ENCODE data around the gene HECTD4. TPM values are rescaled to one million over a fixed set of nuclear protein-coding genes. Genes with fewer than 3 reads are reported as not detected.

HECTD4 gene
- total RNA-seq, 2 donors from 2014 or later: 50.6 to 73.4 TPM

GRCh38 chr12:112275207-112275606 is 107.0 kb downstream of the HECTD4 start:
- TF ChIP-seq POLR2AphosphoS5 (IDR thresholded peaks at IDR 0.05) (no peak), CTCF (IDR thresholded peaks at IDR 0.05) (no peak), POLR2A (IDR thresholded peaks at IDR 0.05) (no peak)
- H3K27ac ChIP-seq: no peak overlapping the region
- intact Hi-C loops (cut with DNase I): no loop called here

DNA sequence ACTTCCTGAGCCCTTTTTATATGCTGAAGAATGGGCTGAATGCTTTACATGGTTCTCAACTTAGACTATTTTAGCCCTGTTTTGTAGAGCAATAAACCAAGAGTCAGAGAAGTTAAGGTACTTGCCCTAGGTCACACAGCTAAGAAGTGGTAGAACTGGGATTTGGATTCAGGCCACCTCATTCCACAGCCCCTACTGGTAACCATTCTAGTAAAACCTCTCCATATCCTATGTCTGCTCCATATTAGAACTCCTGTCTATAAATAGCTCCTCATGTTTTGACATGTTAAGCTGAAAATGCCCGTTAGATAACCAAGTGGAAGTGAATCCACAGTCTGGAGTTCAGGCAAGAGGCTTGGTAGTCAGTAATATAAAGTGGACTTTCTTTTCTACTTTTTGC is 111.6 kb downstream of the HECTD4 start:
- H3K36me3 ChIP-seq: no peaks in the 10 kb centered on the region

More at GRCh38 chr12:112275207-112275606, 107.0 kb downstream of the HECTD4 start:
- WGBS: 95% methylated on average over 2 of the region's 2 CpGs
- H3K36me3 ChIP-seq: no peaks in the 10 kb centered on the region
- no peak for DNase-seq (ENCODE audit: low spot score)
- no peaks in the 10 kb centered on the region for H3K27me3 ChIP-seq (replicated peaks; ENCODE audit: insufficient read depth)
- no peak overlapping the region for H3K4me3 ChIP-seq
- H3K9me3 ChIP-seq: no peaks in the 10 kb centered on the region
- H3K4me1 ChIP-seq (replicated peaks): no peaks in the 10 kb centered on the region

DNA sequence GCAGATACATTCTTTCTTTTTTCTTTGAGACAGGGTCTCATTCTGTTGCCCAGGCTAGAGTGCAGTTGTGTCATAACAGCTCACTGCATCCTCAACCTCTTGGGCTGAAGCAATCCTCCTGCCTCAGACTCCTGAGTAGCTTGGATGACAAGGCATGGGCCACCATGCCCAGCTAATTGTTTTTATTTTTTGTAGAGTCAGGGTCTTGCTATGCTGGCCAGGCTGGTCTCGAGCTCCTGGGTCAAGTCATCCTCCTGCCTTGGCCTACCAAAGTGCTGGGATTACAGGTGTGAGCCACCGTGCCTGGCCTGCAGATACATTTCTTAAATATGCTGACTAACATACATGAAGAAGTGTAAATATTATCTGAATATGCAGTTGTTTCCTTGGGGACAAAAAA is 115.8 kb downstream of the HECTD4 start:
- intact Hi-C loops (cut with DNase I): no loop called here
- H3K36me3 ChIP-seq: no peaks in the 10 kb centered on the region

More for the DNA sequence above, 111.6 kb downstream of the HECTD4 start:
- Histone ChIP-seq H3K27me3 (replicated peaks; ENCODE audit: insufficient read depth) (no peaks in the 10 kb centered on the region), H3K27ac (no peak overlapping the region), H3K4me1 (replicated peaks) (no peaks in the 10 kb centered on the region), H3K4me3 (no peak overlapping the region), H3K9me3 (no peaks in the 10 kb centered on the region)
- TF ChIP-seq POLR2AphosphoS5 (IDR thresholded peaks at IDR 0.05) (no peak), POLR2A (IDR thresholded peaks at IDR 0.05) (no peak), CTCF (IDR thresholded peaks at IDR 0.05) (no peak)
- DNase-seq (ENCODE audit: low spot score): no peak
- 41% methylated on average over 1 of the region's 1 CpG for WGBS
- intact Hi-C loops (cut with DNase I): no loop called here

DNA sequence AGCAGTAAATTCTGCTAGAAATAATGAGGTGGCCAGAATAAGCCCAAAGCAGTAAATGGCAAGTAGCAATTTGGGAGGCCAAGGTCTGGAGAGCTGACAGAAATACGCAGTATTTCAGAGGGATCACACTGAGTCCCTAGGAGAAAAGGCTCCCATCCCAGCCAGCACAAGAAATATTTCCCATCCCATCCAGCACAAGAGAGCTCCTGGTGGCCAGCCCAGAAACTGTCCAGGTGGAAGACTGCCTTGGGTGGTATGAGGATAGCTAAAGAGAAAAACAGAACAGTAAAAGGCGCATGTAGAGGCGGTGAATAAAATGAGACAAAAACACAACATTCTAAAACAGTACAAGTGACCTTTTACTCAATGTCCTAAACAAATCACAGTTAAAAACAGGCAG is 120.7 kb downstream of the HECTD4 start:
- DNase-seq (ENCODE audit: low spot score): no peak
- Histone ChIP-seq H3K27ac (no peak overlapping the region), H3K27me3 (replicated peaks; ENCODE audit: insufficient read depth) (no peaks in the 10 kb centered on the region), H3K9me3 (no peaks in the 10 kb centered on the region), H3K36me3 (no peaks in the 10 kb centered on the region), H3K4me1 (replicated peaks) (no peaks in the 10 kb centered on the region), H3K4me3 (no peak overlapping the region)
- intact Hi-C loops (cut with DNase I): no loop called here
- 90% methylated on average over 3 of the region's 3 CpGs for WGBS
- no peak for TF ChIP-seq POLR2A (IDR thresholded peaks at IDR 0.05)
- no peak for TF ChIP-seq CTCF (IDR thresholded peaks at IDR 0.05)
- TF ChIP-seq POLR2AphosphoS5 (IDR thresholded peaks at IDR 0.05): no peak

More for the DNA sequence above, 115.8 kb downstream of the HECTD4 start:
- DNase-seq (ENCODE audit: low spot score): no peak
- Histone ChIP-seq H3K27me3 (replicated peaks; ENCODE audit: insufficient read depth) (no peaks in the 10 kb centered on the region), H3K4me3 (no peak overlapping the region), H3K9me3 (no peaks in the 10 kb centered on the region), H3K27ac (no peak overlapping the region), H3K4me1 (replicated peaks) (no peaks in the 10 kb centered on the region)
- TF ChIP-seq POLR2AphosphoS5 (IDR thresholded peaks at IDR 0.05) (no peak), CTCF (IDR thresholded peaks at IDR 0.05) (no peak), POLR2A (IDR thresholded peaks at IDR 0.05) (no peak)
- 98% methylated on average over 2 of the region's 2 CpGs for WGBS

- DNase-seq (ENCODE audit: low spot score): no peak
- peaks cover 0 to 2% of the 10 kb centered on the region in 2 donors for H3K36me3 ChIP-seq
- H3K27me3 ChIP-seq (replicated peaks; ENCODE audit: insufficient read depth): no peaks in the 10 kb centered on the region
- no peak overlapping the region for H3K27ac ChIP-seq
- WGBS: 96% methylated on average over 1 of the region's 1 CpG
- intact Hi-C loops (cut with DNase I): no loop called here
- TF ChIP-seq POLR2A (IDR thresholded peaks at IDR 0.05): no peak
- no peak for TF ChIP-seq CTCF (IDR thresholded peaks at IDR 0.05)
- no peak for TF ChIP-seq POLR2AphosphoS5 (IDR thresholded peaks at IDR 0.05)
- no peak overlapping the region for H3K4me3 ChIP-seq
- no peaks in the 10 kb centered on the region for H3K4me1 ChIP-seq (replicated peaks)
- no peaks in the 10 kb centered on the region for H3K9me3 ChIP-seq
These were observed 123.3 kb downstream of the HECTD4 start for GRCh38 chr12:112258926-112259325.
